Measurements from ENCODE around the gene CLDN6. TPM values are rescaled to one million over a fixed set of nuclear protein-coding genes. Genes with fewer than 3 reads are reported as not detected.

Gene CLDN6
- polyA plus RNA-seq, 1 experiment: 0.12 TPM

DNA sequence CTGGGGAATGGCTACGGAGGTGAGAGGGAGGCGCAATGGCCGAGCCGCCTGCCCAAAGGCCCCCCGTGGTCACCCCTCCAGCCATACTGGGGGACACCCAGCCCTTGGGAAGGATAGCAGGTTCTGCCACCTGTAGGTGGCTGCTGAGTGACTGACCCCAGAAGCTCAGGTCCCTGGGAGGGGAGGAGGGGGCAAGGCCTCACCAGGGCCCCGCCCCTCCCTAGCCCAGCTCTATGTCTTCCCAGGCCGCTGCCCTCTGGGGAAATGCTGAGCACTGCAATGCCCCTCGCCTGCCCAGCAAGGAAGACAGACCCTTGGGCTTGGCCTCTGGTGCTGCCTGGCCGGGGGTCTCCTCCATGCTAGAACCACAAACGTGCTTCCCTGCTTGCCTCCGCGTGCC lies 16.7 kb downstream of the CLDN6 start:
- no peak for DNase-seq (ENCODE audit: low read depth)
- CTCF ChIA-PET: interaction anchor here (0.9 to 3.6 kb wide), 5 partner anchors 9 to 128 kb away, joined by 3 to 17 read pairs (median 8); no protein-coding TSS in a partner anchor
- TF ChIP-seq, protein P1, sequence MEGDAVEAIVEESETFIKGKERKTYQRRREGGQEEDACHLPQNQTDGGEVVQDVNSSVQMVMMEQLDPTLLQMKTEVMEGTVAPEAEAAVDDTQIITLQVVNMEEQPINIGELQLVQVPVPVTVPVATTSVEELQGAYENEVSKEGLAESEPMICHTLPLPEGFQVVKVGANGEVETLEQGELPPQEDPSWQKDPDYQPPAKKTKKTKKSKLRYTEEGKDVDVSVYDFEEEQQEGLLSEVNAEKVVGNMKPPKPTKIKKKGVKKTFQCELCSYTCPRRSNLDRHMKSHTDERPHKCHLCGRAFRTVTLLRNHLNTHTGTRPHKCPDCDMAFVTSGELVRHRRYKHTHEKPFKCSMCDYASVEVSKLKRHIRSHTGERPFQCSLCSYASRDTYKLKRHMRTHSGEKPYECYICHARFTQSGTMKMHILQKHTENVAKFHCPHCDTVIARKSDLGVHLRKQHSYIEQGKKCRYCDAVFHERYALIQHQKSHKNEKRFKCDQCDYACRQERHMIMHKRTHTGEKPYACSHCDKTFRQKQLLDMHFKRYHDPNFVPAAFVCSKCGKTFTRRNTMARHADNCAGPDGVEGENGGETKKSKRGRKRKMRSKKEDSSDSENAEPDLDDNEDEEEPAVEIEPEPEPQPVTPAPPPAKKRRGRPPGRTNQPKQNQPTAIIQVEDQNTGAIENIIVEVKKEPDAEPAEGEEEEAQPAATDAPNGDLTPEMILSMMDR (IDR thresholded peaks at IDR 0.05; ENCODE audit: insufficient read depth, low read depth, low read length): no peak
- peaks cover 7% of the 10 kb centered on the region for H3K27me3 ChIP-seq (ENCODE audit: control insufficient read depth, insufficient read depth, low read length)
- POLR2A ChIA-PET: no interaction called here
- H3K4me3 ChIP-seq (ENCODE audit: low read depth, low read length): no peak overlapping the region
- no peaks in the 10 kb centered on the region for H3K36me3 ChIP-seq (ENCODE audit: control insufficient read depth, insufficient read depth, low read length)

DNA sequence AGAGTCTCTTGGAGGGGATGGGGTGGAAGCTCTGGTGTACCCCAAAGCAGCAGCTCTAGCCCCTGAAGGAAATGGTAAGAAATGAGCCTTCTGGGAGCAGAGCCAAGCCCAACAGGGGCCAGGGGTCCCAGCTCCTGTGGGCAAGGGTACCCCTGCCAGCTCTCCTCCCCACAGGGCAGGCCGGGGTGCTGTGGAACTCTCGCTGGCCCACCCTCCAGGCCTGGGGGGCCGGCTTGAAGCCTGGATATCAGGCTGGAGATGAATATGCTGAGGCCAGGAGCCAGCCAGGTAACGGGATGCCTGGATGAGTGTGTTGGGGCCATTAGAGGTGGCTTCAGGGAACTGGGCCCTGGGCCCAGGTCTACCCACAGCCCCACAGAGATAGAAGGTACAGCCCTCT lies 17.4 kb downstream of the CLDN6 start:
- TF ChIP-seq, protein P1 (IDR thresholded peaks at IDR 0.05; ENCODE audit: insufficient read depth, low read depth, low read length): no peak
- no peak overlapping the region for H3K4me3 ChIP-seq (ENCODE audit: low read depth, low read length)
- H3K27me3 ChIP-seq (ENCODE audit: control insufficient read depth, insufficient read depth, low read length): peaks cover 7% of the 10 kb centered on the region
- H3K36me3 ChIP-seq (ENCODE audit: control insufficient read depth, insufficient read depth, low read length): no peaks in the 10 kb centered on the region
- CTCF ChIA-PET: interaction anchor here (0.8 to 2.2 kb wide), 5 partner anchors 9 to 31 kb away, joined by 3 to 17 read pairs (median 4); no protein-coding TSS in a partner anchor
- no peak for DNase-seq (ENCODE audit: low read depth)
- POLR2A ChIA-PET: no interaction called here

DNA sequence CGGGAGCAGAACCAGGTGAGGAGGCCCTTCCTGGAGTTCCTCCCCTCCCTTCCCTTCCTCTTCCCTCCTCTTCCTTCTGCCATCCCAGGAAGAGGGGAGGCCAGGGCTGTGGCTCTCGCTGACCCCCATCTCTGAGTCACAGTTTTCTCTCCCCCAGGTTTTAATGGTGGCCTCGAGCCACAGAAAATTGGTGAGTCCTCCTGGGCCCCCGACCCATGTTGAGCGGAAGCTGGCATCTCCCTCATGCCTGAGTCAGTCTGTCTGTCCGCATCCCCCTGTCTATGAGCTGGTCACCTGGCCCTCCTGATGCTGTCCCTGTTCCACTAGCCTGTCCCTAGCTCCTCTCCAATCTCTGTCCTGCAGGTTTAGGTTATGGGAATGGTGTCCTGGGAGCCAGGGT lies 18.1 kb downstream of the CLDN6 start:
- H3K36me3 ChIP-seq (ENCODE audit: control insufficient read depth, insufficient read depth, low read length): no peaks in the 10 kb centered on the region
- TF ChIP-seq, protein P1 (IDR thresholded peaks at IDR 0.05; ENCODE audit: insufficient read depth, low read depth, low read length): no peak
- no peak overlapping the region for H3K4me3 ChIP-seq (ENCODE audit: low read depth, low read length)
- H3K27me3 ChIP-seq (ENCODE audit: control insufficient read depth, insufficient read depth, low read length): peaks cover 7% of the 10 kb centered on the region
- CTCF ChIA-PET: interaction anchor here (0.8 to 2.0 kb wide), 3 partner anchors 19 to 31 kb away, joined by 3 to 8 read pairs (median 4); no protein-coding TSS in a partner anchor
- POLR2A ChIA-PET: no interaction called here
- DNase-seq (ENCODE audit: low read depth): no peak

DNA sequence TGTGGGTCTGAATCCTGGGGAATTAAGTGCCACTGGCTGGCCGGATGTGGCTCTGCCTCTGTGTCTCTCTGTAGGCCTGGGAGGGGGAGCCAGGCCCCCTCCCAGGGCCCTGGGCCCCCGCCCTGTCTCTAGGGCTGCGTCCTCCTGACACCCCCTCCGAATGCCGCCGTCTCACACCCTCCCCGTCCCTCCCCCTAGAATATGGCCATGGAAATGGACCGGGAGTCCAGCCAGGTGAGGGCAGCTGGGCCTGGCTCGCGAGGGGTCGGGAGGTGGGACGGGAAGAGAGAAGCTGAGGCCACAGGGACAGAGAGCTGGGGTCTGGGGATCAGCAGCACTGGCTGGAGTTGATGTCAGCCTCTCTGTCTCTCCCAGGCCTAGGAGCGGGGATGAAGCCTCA lies 21.7 kb downstream of the CLDN6 start:
- peaks cover 7% of the 10 kb centered on the region for H3K27me3 ChIP-seq (ENCODE audit: control insufficient read depth, insufficient read depth, low read length)
- POLR2A ChIA-PET: no interaction called here

DNA sequence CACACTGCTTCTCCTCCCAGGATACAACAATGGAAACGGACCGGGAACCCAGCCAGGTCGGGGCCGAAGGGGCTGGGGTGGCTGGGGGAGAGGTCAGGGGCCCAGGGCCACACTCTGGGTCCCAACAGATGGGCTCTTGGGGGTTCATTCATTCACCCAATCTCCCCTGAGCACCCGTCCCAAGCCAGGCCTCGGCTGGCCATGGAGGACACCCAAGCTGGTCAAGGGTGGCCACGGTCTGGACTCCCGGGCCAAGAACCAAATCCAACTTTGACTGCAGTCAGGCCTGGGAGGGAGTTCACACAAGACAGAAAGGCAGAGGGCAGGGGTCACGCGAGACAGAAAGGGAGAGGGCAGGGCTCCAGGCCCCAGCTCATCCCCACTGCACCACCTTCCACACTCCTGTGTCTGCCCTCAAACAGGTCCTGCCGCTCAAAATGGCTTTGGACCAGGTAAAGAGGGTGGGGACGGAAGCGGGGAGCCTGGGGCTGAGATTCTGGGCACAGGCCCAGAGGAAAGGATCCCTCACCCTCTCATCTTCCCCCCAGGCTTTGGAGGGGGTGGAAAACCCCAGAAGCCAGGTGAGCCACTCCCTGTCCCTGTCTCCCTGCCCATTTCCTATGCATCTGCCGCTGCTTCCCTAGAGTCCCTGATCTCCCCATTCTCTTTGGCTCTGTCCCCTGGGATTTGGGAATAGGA lies 25.5 kb downstream of the CLDN6 start:
- Histone ChIP-seq H3K27me3 (ENCODE audit: control insufficient read depth, insufficient read depth, low read length) (peaks cover 10% of the 10 kb centered on the region), H3K4me3 (ENCODE audit: low read depth, low read length) (no peak overlapping the region), H3K36me3 (ENCODE audit: control insufficient read depth, insufficient read depth, low read length) (no peaks in the 10 kb centered on the region)
- TF ChIP-seq, protein P1 (IDR thresholded peaks at IDR 0.05; ENCODE audit: insufficient read depth, low read depth, low read length): no peak
- no peak for DNase-seq (ENCODE audit: low read depth)
- ChIA-PET POLR2A (no interaction called here), CTCF (interaction anchor here (1.0 to 1.9 kb wide), 2 partner anchors 8 to 39 kb away, joined by 3 to 5 read pairs; no protein-coding TSS in a partner anchor)

More for the DNA sequence above, 21.7 kb downstream of the CLDN6 start:
- DNase-seq (ENCODE audit: low read depth): no peak
- CTCF ChIA-PET: interaction anchor here (1.0 kb wide), 1 partner anchor 32 kb away, joined by 4 read pairs; no protein-coding TSS in a partner anchor
- Histone ChIP-seq H3K36me3 (ENCODE audit: control insufficient read depth, insufficient read depth, low read length) (no peaks in the 10 kb centered on the region), H3K4me3 (ENCODE audit: low read depth, low read length) (no peak overlapping the region)
- TF ChIP-seq, protein P1 (IDR thresholded peaks at IDR 0.05; ENCODE audit: insufficient read depth, low read depth, low read length): no peak
